Posterior cingulate gyrus (tissue), 11 donors: Measurements from ENCODE around the gene SRCIN1.
"Not testable (repeated sequence)": the region's sequence is repeated elsewhere in the genome, so short reads cannot be mapped to it uniquely, and the experiment has no call there.

Source experiments
- DNase-seq, 10 donors: peaks; one replicate each; pipeline versions ENCODE4 v3.0.0 to v3.0.0-alpha.2; 2020 to 2021; ENCODE audit warnings: mixed read lengths in 3 of 10
- intact Hi-C: fragments of 100-400 bp; cut with DNase I; formaldehyde crosslinking; loops from one replicate; pipeline ENCODE4 v1.15.1; 2023

Gene SRCIN1

GRCh38 chr17:38501718-38502117 lies 104.0 kb downstream of the SRCIN1 start:
- intact Hi-C loops, DNase-seq: not testable (repeated sequence)

GRCh38 chr17:38499230-38499629 lies 106.5 kb downstream of the SRCIN1 start:
- intact Hi-C loops: loop anchor here (10.0 kb wide), 1 partner anchor 86 kb away; no protein-coding TSS in a partner anchor
- peak in 1 of 10 donors; percentile 24 for DNase-seq

GRCh38 chr17:38498353-38498752 lies 107.4 kb downstream of the SRCIN1 start:
- peak in 3 of 10 donors; percentile 55 to 80 (median 77) for DNase-seq
- intact Hi-C loops: loop anchor here (10.0 kb wide), 1 partner anchor 86 kb away; no protein-coding TSS in a partner anchor

DNA sequence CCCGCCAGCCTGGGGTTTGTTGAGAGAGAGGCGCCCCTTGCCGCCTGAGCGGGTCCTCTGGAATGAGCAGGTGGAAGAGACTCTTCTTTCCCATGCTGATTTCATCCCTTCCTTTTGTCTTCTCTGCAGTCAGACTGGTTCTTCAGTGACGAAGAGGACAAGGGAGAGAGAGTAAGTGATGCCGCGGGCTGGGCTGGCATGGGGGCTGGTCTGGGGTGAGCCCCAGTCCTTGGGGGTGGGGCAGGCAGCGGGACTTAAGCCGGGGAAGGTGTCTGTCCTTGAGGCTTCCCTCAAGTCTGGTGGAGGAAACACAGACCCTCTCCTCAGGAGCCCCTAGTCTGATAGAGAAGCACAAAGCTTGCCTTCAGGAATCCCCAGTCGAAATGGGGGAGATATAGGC lies 108.1 kb downstream of the SRCIN1 start:
- intact Hi-C loops: loop anchor here (10.0 kb wide), 1 partner anchor 87 kb away; no protein-coding TSS in a partner anchor
- peak in 1 of 10 donors; percentile 56 for DNase-seq

GRCh38 chr17:38494152-38494551 lies 111.6 kb downstream of the SRCIN1 start:
- intact Hi-C loops: loop anchor here (5.0 to 10.0 kb wide), 2 partner anchors 91 to 168 kb away; no protein-coding TSS in a partner anchor
- peak in 3 of 10 donors; percentile 2 to 60 (median 50) for DNase-seq

DNA sequence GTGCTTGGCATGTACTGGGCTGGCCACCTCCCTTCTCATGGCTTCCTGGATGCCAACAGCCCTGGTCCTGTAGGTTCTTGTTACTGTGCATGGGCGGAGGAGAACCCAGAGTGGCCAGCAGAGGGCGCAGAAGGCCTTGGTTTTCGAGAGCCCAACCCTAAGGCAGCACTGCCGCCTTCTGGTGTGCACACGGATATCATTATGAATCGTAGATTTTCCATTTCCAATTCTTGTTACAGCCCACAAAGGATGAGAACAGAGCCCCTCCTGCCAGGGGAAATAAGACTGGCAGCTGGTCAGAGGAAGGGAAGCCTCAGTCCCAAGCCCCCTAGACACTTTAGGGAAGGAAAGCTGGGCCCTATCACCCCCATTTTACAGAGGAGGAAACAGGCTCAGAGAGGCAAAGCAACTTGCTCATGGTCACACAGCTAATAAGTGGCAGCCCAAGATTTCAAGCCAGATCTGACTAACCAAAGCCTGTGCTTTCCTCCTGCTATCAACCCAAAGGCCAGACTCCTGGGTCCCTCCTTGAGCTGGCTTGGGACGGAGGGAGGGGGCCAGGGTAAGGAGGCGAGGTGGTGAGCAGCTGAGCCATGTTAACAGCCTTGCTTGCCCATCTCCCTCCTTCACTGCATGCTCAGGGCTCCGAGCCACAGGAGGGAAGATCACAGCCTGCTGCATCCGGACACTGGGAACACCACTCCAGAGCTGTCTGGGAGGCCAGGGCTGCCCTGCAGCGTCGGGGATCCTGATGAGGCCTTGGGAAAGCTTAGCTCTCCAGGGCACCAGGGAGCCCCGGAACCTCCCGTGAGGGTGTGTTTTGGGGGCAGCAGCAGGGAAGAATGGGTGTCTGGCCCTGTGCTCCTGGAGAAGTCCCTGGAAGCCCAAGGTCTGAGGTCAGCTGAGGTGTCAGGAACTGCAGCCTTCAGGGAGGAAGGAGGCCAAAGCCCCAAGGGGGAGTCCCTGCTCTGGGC lies 113.4 kb downstream of the SRCIN1 start:
- peak; percentile 85 to 99 (median 93) for DNase-seq

GRCh38 chr17:38491346-38492066 lies 114.2 kb downstream of the SRCIN1 start:
- intact Hi-C loops: loop anchor here (5.0 to 10.0 kb wide), 2 partner anchors 93 to 171 kb away; no protein-coding TSS in a partner anchor
- peak in 1 of 10 donors; percentile 65 for DNase-seq

More for the DNA sequence above, 113.4 kb downstream of the SRCIN1 start:
- intact Hi-C loops: loop anchor here (5.0 to 10.0 kb wide), 2 partner anchors 92 to 170 kb away; no protein-coding TSS in a partner anchor

DNA sequence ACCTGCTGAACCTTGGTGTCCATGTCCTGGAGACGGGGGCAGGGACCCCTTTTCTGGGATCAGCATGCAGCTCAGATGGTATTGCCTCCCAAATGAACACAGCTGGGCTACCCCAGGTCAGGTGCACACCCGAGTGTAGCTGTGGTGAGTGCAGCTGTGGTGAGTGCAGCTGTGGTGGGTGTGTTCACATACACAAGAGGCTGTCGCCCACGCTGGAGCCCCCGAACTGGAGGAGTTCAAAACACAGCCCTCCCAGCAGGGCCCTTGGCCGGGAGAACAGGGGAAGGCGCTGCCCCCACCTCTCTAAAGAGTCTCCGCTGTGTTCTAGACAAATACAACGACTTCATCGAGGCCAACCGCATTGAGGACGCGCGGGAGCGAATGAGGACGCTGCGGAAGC lies 116.0 kb downstream of the SRCIN1 start:
- intact Hi-C loops: loop anchor here (5.0 to 10.0 kb wide), 2 partner anchors 95 to 173 kb away; no protein-coding TSS in a partner anchor

DNA sequence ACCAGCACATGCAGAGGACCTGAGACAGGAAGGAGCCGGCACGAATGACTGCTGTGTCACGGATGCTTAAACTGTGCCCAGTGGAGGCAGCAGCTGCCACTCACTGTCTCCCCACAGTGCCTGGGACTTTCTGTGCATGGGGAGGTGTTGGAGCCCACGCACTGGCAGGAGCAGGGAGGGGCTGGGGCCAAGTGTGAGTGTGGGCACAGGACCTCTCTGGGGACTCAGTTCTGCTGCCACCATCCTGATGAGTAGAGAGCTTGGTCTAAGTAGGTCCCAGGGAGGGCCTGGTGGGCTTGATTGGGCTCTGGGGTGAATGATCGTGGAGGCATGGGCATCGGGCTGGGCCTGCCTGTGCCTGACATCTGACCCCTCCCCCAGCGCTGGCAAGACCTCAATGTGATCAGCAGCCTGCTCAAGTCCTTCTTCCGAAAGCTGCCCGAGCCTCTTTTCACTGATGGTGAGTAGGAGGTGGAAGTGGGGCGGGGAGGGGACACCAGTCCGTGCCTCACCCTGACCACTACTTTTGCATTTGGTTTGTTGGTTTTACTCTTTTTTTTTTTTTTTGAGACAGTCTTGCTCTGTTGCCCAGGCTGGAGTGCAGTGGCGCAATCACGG lies 120.0 kb downstream of the SRCIN1 start:
- intact Hi-C loops: not testable (repeated sequence)
- DNase-seq: peak in 5 of 10 donors; percentile 54 to 92 (median 84)

More for the DNA sequence above, 116.0 kb downstream of the SRCIN1 start:
- DNase-seq: not testable (repeated sequence)

DNA sequence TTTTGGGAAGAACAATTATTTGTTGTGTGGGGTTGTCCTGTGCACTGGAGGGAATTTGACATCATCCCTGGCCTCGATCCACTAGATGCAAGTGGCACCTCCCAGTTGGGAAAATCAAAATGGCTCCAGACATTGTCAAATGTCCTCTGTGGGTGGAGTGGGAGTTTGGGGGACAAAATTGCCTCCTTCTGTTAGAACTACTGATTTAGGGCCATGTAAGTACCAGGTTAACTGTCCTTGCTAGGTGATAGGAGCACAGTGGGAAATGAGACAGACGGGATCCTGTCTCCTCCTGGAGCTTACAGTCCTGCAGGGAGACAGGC lies 120.6 kb downstream of the SRCIN1 start:
- intact Hi-C loops: no loop called here
- DNase-seq: no peak

DNA sequence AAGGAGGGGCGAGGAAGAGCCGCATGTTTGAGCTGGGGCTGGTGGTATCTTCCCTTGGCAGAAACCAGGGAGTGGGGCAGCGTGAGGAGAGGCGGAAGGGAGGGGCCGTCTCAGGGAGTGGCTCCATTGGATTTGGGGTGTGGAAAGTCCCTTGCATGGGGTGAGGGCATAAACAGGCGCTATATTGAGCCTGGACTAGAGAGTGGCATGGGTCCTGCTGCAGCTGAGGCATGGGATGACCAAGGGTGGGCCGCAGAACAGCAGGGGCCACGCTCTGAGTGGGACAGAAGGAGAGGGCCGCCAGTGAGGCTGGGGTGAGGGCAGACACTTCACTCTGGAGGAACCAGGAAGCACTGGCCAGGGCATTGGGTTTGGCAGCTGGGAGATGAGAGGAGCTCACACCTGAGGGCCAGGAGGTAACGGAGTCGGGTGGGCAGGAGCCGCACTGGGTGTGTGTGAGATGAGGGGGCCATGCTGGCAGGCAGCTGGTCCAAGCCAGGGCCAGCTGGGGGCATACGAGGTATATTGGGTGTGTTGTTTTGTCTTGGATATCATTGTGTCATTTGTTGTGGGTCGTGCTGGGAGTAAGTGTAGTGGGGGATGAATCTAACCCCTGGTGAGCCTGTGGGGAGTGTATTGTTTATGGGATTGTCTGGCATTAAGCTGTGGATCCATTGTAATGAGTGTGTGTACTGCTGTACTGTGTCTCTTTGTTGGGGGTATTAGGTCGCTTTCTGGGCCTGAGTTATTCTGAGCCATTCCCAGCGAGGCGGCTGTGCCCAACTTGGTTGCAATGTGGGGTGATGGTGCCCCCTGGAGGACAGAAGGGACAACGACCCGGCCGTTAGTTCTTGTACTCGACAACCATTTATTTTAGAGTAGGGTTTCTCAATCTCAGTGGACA lies 121.3 kb downstream of the SRCIN1 start:
- DNase-seq: peak; percentile 72 to 98 (median 86)
- intact Hi-C loops: loop anchor here (5.0 kb wide), 2 partner anchors 42 to 62 kb away; no protein-coding TSS in a partner anchor

DNA sequence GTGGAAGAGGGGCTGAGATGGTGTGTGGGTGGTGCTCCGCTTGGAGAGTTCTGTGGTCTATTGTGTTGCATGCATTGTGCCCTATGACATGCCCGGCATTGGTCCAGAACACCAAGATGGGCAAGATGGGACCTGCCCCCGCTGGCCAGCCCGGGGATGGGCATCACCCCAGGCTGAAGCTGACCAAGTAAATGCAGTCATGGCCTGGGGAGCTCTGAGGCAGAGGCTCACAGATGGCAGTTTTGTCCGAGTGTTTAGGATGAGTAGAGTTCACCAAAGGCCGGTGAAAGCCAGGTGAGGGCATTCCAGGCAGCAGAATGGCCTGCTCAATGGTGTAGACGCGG lies 123.1 kb downstream of the SRCIN1 start:
- DNase-seq: peak in 1 of 10 donors; percentile 43
- intact Hi-C loops: loop anchor here (5.0 kb wide), 2 partner anchors 40 to 60 kb away; no protein-coding TSS in a partner anchor

DNA sequence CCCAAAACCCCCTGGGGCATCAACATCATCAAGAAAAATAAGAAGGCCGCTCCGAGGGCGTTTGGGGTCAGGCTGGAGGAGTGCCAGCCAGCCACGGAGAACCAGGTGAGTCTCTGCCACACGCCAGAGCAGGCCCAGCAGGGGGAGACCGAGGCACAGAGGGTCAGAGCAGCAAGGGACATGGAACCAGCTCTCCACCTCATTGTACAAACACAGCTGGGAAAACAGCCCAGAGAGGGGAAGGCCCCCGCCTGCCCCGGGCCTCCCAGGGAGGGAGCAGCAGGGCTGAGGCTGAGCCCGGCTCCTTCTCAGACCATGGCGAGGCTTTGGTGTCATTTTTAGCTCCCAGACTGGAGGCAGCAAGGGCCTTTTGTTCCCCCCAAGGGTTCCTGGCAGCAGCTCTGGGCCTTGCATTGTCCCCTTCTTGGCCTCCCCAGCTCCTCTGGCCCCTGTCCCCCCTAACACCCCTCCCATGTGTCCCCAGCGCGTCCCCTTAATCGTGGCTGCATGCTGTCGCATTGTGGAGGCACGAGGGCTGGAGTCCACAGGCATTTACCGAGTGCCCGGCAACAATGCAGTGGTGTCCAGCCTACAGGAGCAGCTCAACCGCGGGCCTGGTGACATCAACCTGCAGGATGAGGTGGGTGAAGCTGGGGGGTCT lies 123.6 kb downstream of the SRCIN1 start:
- DNase-seq: peak in 9 of 10 donors; percentile 45 to 96 (median 67)
- intact Hi-C loops: loop anchor here (5.0 kb wide), 2 partner anchors 40 to 60 kb away; no protein-coding TSS in a partner anchor
